ENCODE results near the gene PRX.

GRCh38 chr19:40395956-40396355 lies 17.2 kb downstream of the PRX start:
- TF ChIP-seq CTCF (conservative IDR thresholded peaks at IDR 0.05) (no peak), EZH2 (IDR thresholded peaks at IDR 0.05; ENCODE audit: low read depth) (no peak)
